B cell (primary cell): ENCODE data around the gene COPZ1. TPM values are rescaled to one million over a fixed set of nuclear protein-coding genes. Genes with fewer than 3 reads are reported as not detected.
"Not testable (repeated sequence)": the region's sequence is repeated elsewhere in the genome, so short reads cannot be mapped to it uniquely, and the experiment has no call there.

Experiments
- ATAC-seq: fragments of 200-7000 bp; cut with Tn5 transposase; one replicate; pipeline ENCODE4 v1.10.0; 2021; ENCODE audit warnings: low read depth, mild to moderate bottlenecking, moderate number of reproducible peaks, moderate library complexity
- CTCF ChIA-PET: fragments of 350-600 bp; sonication (Branson Sonifier 250); formaldehyde crosslinking; loops from one replicate; lab custom pipeline; 2021; ENCODE audit warnings: antibody characterized with exemption, inconsistent platforms; lab: Charles Lee
- POLR2A ChIA-PET: fragments of 350-600 bp; sonication (Branson Sonifier 250); formaldehyde crosslinking; loops from one replicate; lab custom pipeline; 2021; ENCODE audit warnings: antibody characterized with exemption; lab: Charles Lee
- DNase-seq: peaks from one replicate; pipeline ENCODE4 v3.0.0; 2013
- H2AFZ ChIP-seq: 2 replicates; pipeline ENCODE4 v1.6.1; 2012; ENCODE audit warnings: mild to moderate bottlenecking, low read depth, low read length; ENCODE audit not compliant: insufficient read depth, poor library complexity, severe bottlenecking
- H3K27ac ChIP-seq, 2 donors: 1 replicate in 1 of 2; 2 replicates in 1 of 2; pipeline ENCODE4 v1.5.1; 2012 to 2013; ENCODE audit warnings: low read length in 2 of 2, mild to moderate bottlenecking in 2 of 2, moderate library complexity in 1 of 2
- H3K27me3 ChIP-seq, 4 experiments: fragments of 200-600 bp in 1 of 4; sonication (generic) in 1 of 4; replicated peaks in 1 of 4; 1 replicate in 2 of 4; 2 replicates in 2 of 4; pipeline versions ENCODE4 v1.6.1 to v1.7.0; 2013 to 2016; ENCODE audit warnings: low read length in 3 of 4, mild to moderate bottlenecking in 2 of 4, mixed read lengths in 1 of 4, moderate library complexity in 1 of 4; ENCODE audit not compliant: insufficient read depth in 4 of 4, control insufficient read depth in 3 of 4; ENCODE audit errors: control extremely low read depth in 1 of 4
- H3K36me3 ChIP-seq, 2 experiments: replicated peaks in 1 of 2; 1 replicate in 1 of 2; 2 replicates in 1 of 2; pipeline versions ENCODE4 v1.6.1 to v1.7.1; 2013; ENCODE audit warnings: low read length in 1 of 2; ENCODE audit not compliant: insufficient read depth in 2 of 2, control insufficient read depth in 1 of 2; ENCODE audit errors: control extremely low read depth in 1 of 2, extremely low read depth in 1 of 2
- H3K4me1 ChIP-seq, 2 donors: fragments of 200-600 bp in 1 of 2; sonication (generic) in 1 of 2; 1 replicate in 1 of 2; 2 replicates in 1 of 2; pipeline versions ENCODE4 v1.5.1 to v1.6.1; 2013 to 2017; ENCODE audit warnings: low read length in 2 of 2; ENCODE audit not compliant: control insufficient read depth in 2 of 2, insufficient read depth in 2 of 2
- H3K4me2 ChIP-seq: replicated peaks from 2 replicates; pipeline ENCODE3; 2012; ENCODE audit warnings: mild to moderate bottlenecking, low read depth, low read length; ENCODE audit not compliant: poor library complexity, severe bottlenecking
- H3K4me3 ChIP-seq, 5 experiments: fragments of 200-600 bp in 1 of 5; sonication (generic) in 1 of 5; 1 replicate in 3 of 5; 2 replicates in 2 of 5; pipeline versions ENCODE4 v1.5.1 to v1.7.0; 2011 to 2016; ENCODE audit warnings: low read length in 4 of 5, mild to moderate bottlenecking in 4 of 5, low read depth in 2 of 5, control low read depth in 1 of 5, moderate library complexity in 1 of 5; ENCODE audit not compliant: insufficient read depth in 1 of 5; ENCODE audit errors: control extremely low read depth in 1 of 5, extremely low read depth in 1 of 5
- H3K79me2 ChIP-seq: fragments of 200-600 bp; sonication (generic); one replicate; pipeline ENCODE4 v1.6.0; 2016; ENCODE audit warnings: low read length; ENCODE audit not compliant: control insufficient read depth, insufficient read depth
- H3K9ac ChIP-seq: fragments of 200-600 bp; sonication (generic); 2 replicates; pipeline ENCODE4 v1.6.1; 2017; ENCODE audit warnings: mild to moderate bottlenecking, low read length, moderate library complexity
- H3K9me3 ChIP-seq, 3 donors: one replicate each; pipeline versions ENCODE4 v1.6.1 to v1.7.1; 2013; ENCODE audit warnings: low read length in 2 of 3; ENCODE audit not compliant: control insufficient read depth in 2 of 3, insufficient read depth in 1 of 3; ENCODE audit errors: control extremely low read depth in 1 of 3
- H4K20me1 ChIP-seq: 2 replicates; pipeline ENCODE4 v1.6.0; 2012; ENCODE audit warnings: mild to moderate bottlenecking, low read length; ENCODE audit not compliant: insufficient read depth, control insufficient read depth, poor library complexity, severe bottlenecking
- H3K27ac Mint-ChIP-seq: one replicate; pipeline ENCODE4 v1.8.0; 2021; ENCODE audit warnings: mixed read lengths
- H3K27me3 Mint-ChIP-seq: one replicate; pipeline ENCODE4 v1.8.0; 2021; ENCODE audit warnings: mixed read lengths
- H3K4me1 Mint-ChIP-seq: one replicate; pipeline ENCODE4 v1.8.0; 2021; ENCODE audit warnings: mixed read lengths
- H3K4me3 Mint-ChIP-seq: one replicate; pipeline ENCODE4 v1.8.0; 2021; ENCODE audit warnings: mixed read lengths
- H3K9me3 Mint-ChIP-seq: one replicate; pipeline ENCODE4 v1.8.0; 2022; ENCODE audit warnings: mixed read lengths; ENCODE audit not compliant: insufficient read depth
- CTCF ChIP-seq: fragments of 200-600 bp; IDR thresholded peaks from one replicate; pipeline ENCODE4 v1.8.0; 2022; ENCODE audit warnings: antibody characterized with exemption, mild to moderate bottlenecking
- EZH2 ChIP-seq: IDR thresholded peaks from 2 replicates; pipeline ENCODE4 v1.6.1; 2012; ENCODE audit warnings: borderline replicate concordance, low read depth, mild to moderate bottlenecking, moderate library complexity, low read length; ENCODE audit not compliant: insufficient read depth, poor library complexity, severe bottlenecking
- WGBS: methylation state at CpG from one replicate; pipeline ENCODE4 v1.1.5; 2013; ENCODE audit warnings: missing lambda C conversion rate; ENCODE audit not compliant: insufficient coverage; 5-methylcytosine and 5-hydroxymethylcytosine counted together
- intact Hi-C: fragments of 100-400 bp; cut with micrococcal nuclease; formaldehyde crosslinking; loops from one replicate; pipeline ENCODE4 v1.10.0; 2022
- polyA plus RNA-seq: library from polyadenylated mRNA; depleted of rRNA; stranded (reverse); fragments of >200 nt; gene quantifications from 2 replicates; pipeline ENCODE4 v1.2.3, GENCODE V29; 2012
- total RNA-seq, 2 donors: library from RNA; stranded (reverse); fragments of 120-200 nt in 1 of 2; gene quantifications; 1 replicate in 1 of 2; 2 replicates in 1 of 2; pipeline versions ENCODE4 v1.2.3 to v1.2.4, GENCODE V29; 2013 to 2022

COPZ1 gene
- total and polyA plus RNA-seq, 2 donors (not counting 1 experiment from before 2014, with no cell fraction given): 54.9 to 72.1 TPM

GRCh38 chr12:54306925-54307741 is 17.8 kb upstream of the COPZ1 start:
- DNase-seq: no peak
- Histone ChIP-seq H2AFZ (no peak overlapping the region), H4K20me1 (no peaks in the 10 kb centered on the region), H3K27me3 (peaks cover 0 to 5% (median 4%) of the 10 kb centered on the region in 4 experiments), H3K9ac (no peak overlapping the region), H3K79me2 (no peaks in the 10 kb centered on the region), H3K4me2 (no peak overlapping the region), H3K36me3 (no peaks in the 10 kb centered on the region), H3K4me1 (peaks cover 19 to 22% of the 10 kb centered on the region in 2 donors), H3K27ac (no peak overlapping the region), H3K4me3 (no peak overlapping the region), H3K9me3 (no peaks in the 10 kb centered on the region)
- peaks cover 22% of the 10 kb centered on the region for H3K4me1 Mint-ChIP-seq
- TF ChIP-seq CTCF (no peak), EZH2 (no peak)
- no peak overlapping the region for H3K4me3 Mint-ChIP-seq
- intact Hi-C loops: no loop called here
- WGBS: 40% methylated on average over 6 of the region's 8 CpGs
- POLR2A ChIA-PET: no interaction called here
- peaks cover 32% of the 10 kb centered on the region for H3K27me3 Mint-ChIP-seq
- ATAC-seq: no peak
- no peaks in the 10 kb centered on the region for H3K9me3 Mint-ChIP-seq
- no peak overlapping the region for H3K27ac Mint-ChIP-seq
- CTCF ChIA-PET: interaction anchor here (0.9 to 1.0 kb wide), 3 partner anchors 15 to 72 kb away, joined by 3 to 4 read pairs (median 3); no protein-coding TSS in a partner anchor

- ChIA-PET CTCF (interaction anchor here (1.1 to 1.4 kb wide), 2 partner anchors 11 to 18 kb away, joined by 3 read pairs; partner anchors contain the start of gene NFE2), POLR2A (interaction anchor here (0.7 kb wide), 1 partner anchor 187 kb away, joined by 4 read pairs; no protein-coding TSS in a partner anchor)
- H3K79me2 ChIP-seq: no peaks in the 10 kb centered on the region
- Mint-ChIP-seq H3K27me3 (peaks cover 14% of the 10 kb centered on the region), H3K4me1 (no peaks in the 10 kb centered on the region), H3K4me3 (no peak overlapping the region), H3K27ac (no peak overlapping the region), H3K9me3 (no peaks in the 10 kb centered on the region)
- H3K9me3 ChIP-seq: no peaks in the 10 kb centered on the region
- no peak overlapping the region for H3K4me2 ChIP-seq
- H3K4me3 ChIP-seq: no peak overlapping the region
- no peak for ATAC-seq
- WGBS: no CpG with 5 or more reads among the region's 2 CpGs
- no peak for DNase-seq
- no peak overlapping the region for H3K27ac ChIP-seq
- TF ChIP-seq CTCF: no peak
- TF ChIP-seq EZH2: no peak
- H4K20me1 ChIP-seq: no peaks in the 10 kb centered on the region
- H3K4me1 ChIP-seq: no peaks in the 10 kb centered on the region
- no peaks in the 10 kb centered on the region for H3K36me3 ChIP-seq
- H3K9ac ChIP-seq: no peak overlapping the region
- H2AFZ ChIP-seq: no peak overlapping the region
- intact Hi-C loops: no loop called here
- no peaks in the 10 kb centered on the region for H3K27me3 ChIP-seq
Measured at GRCh38 chr12:54311051-54311450, 13.9 kb upstream of the COPZ1 start.

- H3K9me3 ChIP-seq, H3K4me3 Mint-ChIP-seq, CTCF ChIA-PET, H3K79me2 ChIP-seq, H3K9me3 Mint-ChIP-seq, ATAC-seq, H3K4me2 ChIP-seq, H3K4me1 Mint-ChIP-seq, intact Hi-C loops, DNase-seq, H3K4me3 ChIP-seq, H3K27ac ChIP-seq, H4K20me1 ChIP-seq, POLR2A ChIA-PET, H3K4me1 ChIP-seq, H3K36me3 ChIP-seq, H2AFZ ChIP-seq, H3K27me3 ChIP-seq, H3K27ac Mint-ChIP-seq, H3K9ac ChIP-seq: not testable (repeated sequence)
- 100% methylated on average over 1 of the region's 7 CpGs for WGBS
- H3K27me3 Mint-ChIP-seq: peaks cover 13% of the 10 kb centered on the region
Measured at GRCh38 chr12:54312309-54312708, 12.6 kb upstream of the COPZ1 start.
